MCF 10A (cell line): ENCODE measurements around the gene TRPM5. TPM values are rescaled to one million over a fixed set of nuclear protein-coding genes. Genes with fewer than 3 reads are reported as not detected.

Experiments used
- BruUV-seq: library from RNA; stranded (reverse); fragments of 400-500 nt; replicated peaks from 2 replicates; lab custom pipeline; 2021; lab: Mats Ljungman, UMichigan
- CTCF ChIA-PET: fragments of 300-600 bp; sonication (Branson Sonifier 250); formaldehyde crosslinking; extraction: SDS; loops from one replicate; lab custom pipeline; 2021; ENCODE audit warnings: antibody characterized with exemption, inconsistent platforms; lab: Yijun Ruan, JAX
- POLR2A ChIA-PET: fragments of 300-600, 350-650 bp; sonication (Branson Sonifier 250); formaldehyde crosslinking; extraction: SDS; loops from one replicate; lab custom pipeline; 2020; ENCODE audit warnings: antibody characterized with exemption, inconsistent platforms; lab: Yijun Ruan, JAX
- DNase-seq: peaks from one replicate; pipeline ENCODE4 v3.0.0-alpha.2; 2018; ENCODE audit not compliant: unreplicated experiment
- H3K27ac Mint-ChIP-seq: one replicate; pipeline ENCODE4 v1.8.0; 2022; ENCODE audit warnings: mild to moderate bottlenecking, low read depth, mixed read lengths; ENCODE audit not compliant: unreplicated experiment
- H3K27me3 Mint-ChIP-seq: one replicate; pipeline ENCODE4 v1.8.0; 2022; ENCODE audit warnings: mixed read lengths; ENCODE audit not compliant: insufficient read depth, unreplicated experiment
- H3K36me3 Mint-ChIP-seq: one replicate; pipeline ENCODE4 v1.8.0; 2022; ENCODE audit warnings: mild to moderate bottlenecking, moderate library complexity, mixed read lengths; ENCODE audit not compliant: insufficient read depth, unreplicated experiment
- H3K4me1 Mint-ChIP-seq: one replicate; pipeline ENCODE4 v1.8.0; 2022; ENCODE audit warnings: mixed read lengths; ENCODE audit not compliant: insufficient read depth, unreplicated experiment
- H3K4me3 Mint-ChIP-seq: one replicate; pipeline ENCODE4 v1.8.0; 2022; ENCODE audit warnings: mild to moderate bottlenecking, moderate library complexity, mixed read lengths; ENCODE audit not compliant: unreplicated experiment
- H3K9me3 Mint-ChIP-seq: one replicate; pipeline ENCODE4 v1.8.0; 2022; ENCODE audit warnings: mixed read lengths; ENCODE audit not compliant: unreplicated experiment
- CTCF ChIP-seq: fragments of 200-600 bp; IDR thresholded peaks from one replicate; pipeline ENCODE4 v1.8.0; 2022; ENCODE audit warnings: antibody characterized with exemption, mild to moderate bottlenecking; ENCODE audit not compliant: unreplicated experiment
- intact Hi-C: fragments of 100-400 bp; cut with micrococcal nuclease; formaldehyde crosslinking; loops from 2 replicates; pipeline ENCODE4 v1.14.1; 2022
- total RNA-seq: library from RNA; stranded (reverse); gene quantifications from 2 replicates; pipeline ENCODE4 v1.2.3, GENCODE V29; 2022

Gene TRPM5
- total RNA-seq, 1 experiment from 2014 or later: not detected

DNA sequence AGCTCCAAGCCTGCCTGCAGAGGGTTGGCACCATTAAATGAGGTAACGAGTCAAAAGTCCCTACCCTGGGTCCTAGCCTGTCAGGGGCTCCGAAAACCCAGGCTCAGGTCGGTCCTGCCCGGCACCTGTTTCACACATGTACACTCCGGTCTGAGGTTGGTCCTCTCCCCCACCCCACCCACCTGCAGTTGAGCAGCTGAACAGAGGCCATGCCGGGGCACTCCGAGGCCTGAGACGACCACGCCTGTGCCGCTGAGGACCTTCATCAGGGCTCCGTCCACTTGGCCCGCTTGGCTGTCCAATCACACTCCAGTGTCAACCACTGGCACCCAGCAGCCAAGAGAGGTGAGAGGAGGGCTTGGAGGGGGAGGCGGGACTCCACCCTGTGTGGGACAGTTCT is 42.2 kb downstream of the TRPM5 start:
- ChIA-PET CTCF (interaction anchor here (0.6 to 3.5 kb wide), 6 partner anchors 11 to 1487 kb away, joined by 3 to 28 read pairs (median 6); no protein-coding TSS in a partner anchor), POLR2A (interaction anchor here (3.1 to 3.2 kb wide), 2 partner anchors 11 to 24 kb away, joined by 13 to 30 read pairs; partner anchors contain the start of gene CD81)
- Mint-ChIP-seq H3K4me1 (no peaks in the 10 kb centered on the region), H3K27ac (peak overlapping the region; percentile 9), H3K27me3 (no peaks in the 10 kb centered on the region), H3K4me3 (peak overlapping the region; percentile 86), H3K9me3 (no peaks in the 10 kb centered on the region), H3K36me3 (peaks cover 27% of the 10 kb centered on the region)
- intact Hi-C loops: no loop called here
- no peak for DNase-seq
- no peak for TF ChIP-seq CTCF
- no TSS peak for BruUV-seq

DNA sequence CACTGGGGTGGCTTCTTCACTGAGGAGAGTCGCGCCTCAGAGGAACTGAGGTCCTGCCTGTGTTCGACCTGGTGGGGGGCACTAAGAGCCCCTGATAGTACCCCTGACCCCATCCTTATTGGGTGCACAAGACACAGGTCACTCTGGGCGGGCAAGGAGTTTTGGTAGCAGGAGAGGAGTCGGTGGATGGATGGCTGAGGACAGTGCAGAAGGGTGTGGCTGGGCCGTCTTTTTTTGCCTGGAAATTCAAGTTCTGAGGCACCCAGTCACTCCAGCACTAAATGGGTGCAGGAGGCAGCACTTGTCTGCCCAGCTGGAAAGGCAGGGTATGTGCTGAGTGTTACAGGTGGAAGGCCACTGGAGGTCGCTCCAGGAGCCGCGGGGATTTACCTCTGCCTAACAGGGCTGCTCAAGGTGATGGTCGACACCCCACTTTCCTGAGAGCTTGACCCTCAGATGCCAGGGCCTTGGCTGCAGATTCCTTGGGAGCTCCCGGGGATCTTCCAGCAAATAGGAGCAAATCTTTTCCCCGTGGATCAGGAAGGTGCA is 42.8 kb downstream of the TRPM5 start:
- ChIA-PET POLR2A (interaction anchor here (0.7 to 3.2 kb wide), 9 partner anchors 11 to 486 kb away, joined by 3 to 30 read pairs (median 6); partner anchors contain the start of gene CD81), CTCF (interaction anchor here (0.6 to 3.5 kb wide), 9 partner anchors 10 to 1486 kb away, joined by 3 to 28 read pairs (median 3); no protein-coding TSS in a partner anchor)
- BruUV-seq: no TSS peak
- no peaks in the 10 kb centered on the region for H3K9me3 Mint-ChIP-seq
- no peak for TF ChIP-seq CTCF
- no peaks in the 10 kb centered on the region for H3K27me3 Mint-ChIP-seq
- H3K4me1 Mint-ChIP-seq: no peaks in the 10 kb centered on the region
- peak overlapping the region; percentile 86 for H3K4me3 Mint-ChIP-seq
- DNase-seq: no peak
- peak overlapping the region; percentile 94 for H3K27ac Mint-ChIP-seq
- peaks cover 29% of the 10 kb centered on the region for H3K36me3 Mint-ChIP-seq
- intact Hi-C loops: no loop called here

GRCh38 chr11:2400762-2401435 is 43.4 kb downstream of the TRPM5 start:
- CTCF ChIA-PET: interaction anchor here (0.6 to 3.5 kb wide), 15 partner anchors 10 to 1485 kb away, joined by 3 to 28 read pairs (median 3); no protein-coding TSS in a partner anchor
- H3K9me3 Mint-ChIP-seq: no peaks in the 10 kb centered on the region
- H3K27me3 Mint-ChIP-seq: no peaks in the 10 kb centered on the region
- peaks cover 35% of the 10 kb centered on the region for H3K36me3 Mint-ChIP-seq
- no peak for DNase-seq
- POLR2A ChIA-PET: interaction anchor here (0.6 to 3.2 kb wide), 20 partner anchors 9 to 768 kb away, joined by 3 to 30 read pairs (median 4); partner anchors contain the start of genes CD81, NAP1L4 and PHLDA2
- BruUV-seq: TSS peak; percentile 55
- peak overlapping the region; percentile 94 for H3K27ac Mint-ChIP-seq
- intact Hi-C loops: loop anchor here (1.0 kb wide), 2 partner anchors 18 to 96 kb away; no protein-coding TSS in a partner anchor
- TF ChIP-seq CTCF: no peak
- no peaks in the 10 kb centered on the region for H3K4me1 Mint-ChIP-seq
- H3K4me3 Mint-ChIP-seq: peak overlapping the region; percentile 86
